ENCODE data around the gene MBD6. TPM values are rescaled to one million over a fixed set of nuclear protein-coding genes. Genes with fewer than 3 reads are reported as not detected.
"Not testable (repeated sequence)": the region's sequence is repeated elsewhere in the genome, so short reads cannot be mapped to it uniquely, and the experiment has no call there.

MBD6 gene
- total and polyA plus RNA-seq, 10 donors, result 14.8 to 171 (median 80.6) TPM

GRCh38 chr12:57564178-57564740 is 41.6 kb downstream of the MBD6 start:
- no peak overlapping the region for H3K27ac ChIP-seq
- H3K9me3 ChIP-seq, result no peaks in the 10 kb centered on the region
- no peaks in the 10 kb centered on the region for H3K36me3 ChIP-seq
- intact Hi-C loops (cut with DNase I; ENCODE audit: low total_unique reads), result no loop called here
- peaks cover 0 to 50% (median 0%) of the 10 kb centered on the region in 7 donors for H3K27me3 ChIP-seq (replicated peaks in 1 of 7)
- H3K4me3 ChIP-seq, result no peak overlapping the region
- 81 to 88% (median 83%) methylated on average over 7 of the region's 7 CpGs for WGBS, 5 donors
- TF ChIP-seq POLR2A (IDR thresholded peaks at IDR 0.05) (no peak), CTCF (IDR thresholded peaks at IDR 0.05 in 8 of 11, conservative IDR thresholded peaks at IDR 0.05 in 3 of 11) (no peak), POLR2AphosphoS5 (IDR thresholded peaks at IDR 0.05) (no peak)
- no peaks in the 10 kb centered on the region for H3K4me1 ChIP-seq
- no peak for DNase-seq

GRCh38 chr12:57568838-57569237 is 46.2 kb downstream of the MBD6 start:
- Histone ChIP-seq H3K27ac (no peak overlapping the region), H3K4me3 (no peak overlapping the region), H3K36me3 (no peaks in the 10 kb centered on the region), H3K4me1 (no peaks in the 10 kb centered on the region), H3K9me3 (no peaks in the 10 kb centered on the region), H3K27me3 (replicated peaks in 1 of 7) (peaks cover 0 to 48% (median 0%) of the 10 kb centered on the region in 7 donors)
- TF ChIP-seq CTCF (IDR thresholded peaks at IDR 0.05 in 8 of 11, conservative IDR thresholded peaks at IDR 0.05 in 3 of 11), result no peak
- TF ChIP-seq POLR2AphosphoS5 (IDR thresholded peaks at IDR 0.05), result no peak
- no peak for TF ChIP-seq POLR2A (IDR thresholded peaks at IDR 0.05)
- no peak for DNase-seq
- intact Hi-C loops (cut with DNase I; ENCODE audit: low total_unique reads), result no loop called here
- WGBS, 5 donors, result 73 to 81% (median 75%) methylated on average over 6 of the region's 6 CpGs

GRCh38 chr12:57569858-57570257 is 47.2 kb downstream of the MBD6 start:
- intact Hi-C loops (cut with DNase I; ENCODE audit: low total_unique reads), result no loop called here
- H3K27ac ChIP-seq, result no peak overlapping the region

GRCh38 chr12:57570438-57570837 is 47.8 kb downstream of the MBD6 start:
- WGBS, 5 donors, result 82 to 91% (median 89%) methylated on average over 13 of the region's 13 CpGs
- not testable (repeated sequence) for H3K9me3 ChIP-seq

More at GRCh38 chr12:57569858-57570257, 47.2 kb downstream of the MBD6 start:
- Histone ChIP-seq H3K4me3 (no peak overlapping the region), H3K4me1 (no peaks in the 10 kb centered on the region), H3K36me3 (no peaks in the 10 kb centered on the region), H3K9me3 (no peaks in the 10 kb centered on the region), H3K27me3 (replicated peaks in 1 of 7) (peaks cover 0 to 42% (median 0%) of the 10 kb centered on the region in 7 donors)
- WGBS, 5 donors, result 84 to 93% (median 90%) methylated on average over 18 of the region's 18 CpGs
- TF ChIP-seq POLR2AphosphoS5 (IDR thresholded peaks at IDR 0.05), result no peak
- no peak for TF ChIP-seq POLR2A (IDR thresholded peaks at IDR 0.05)
- TF ChIP-seq CTCF (IDR thresholded peaks at IDR 0.05 in 8 of 11, conservative IDR thresholded peaks at IDR 0.05 in 3 of 11), result no peak
- no peak for DNase-seq

More at GRCh38 chr12:57570438-57570837, 47.8 kb downstream of the MBD6 start:
- H3K36me3 ChIP-seq; H3K4me1 ChIP-seq; H3K27ac ChIP-seq; DNase-seq; intact Hi-C loops (cut with DNase I; ENCODE audit: low total_unique reads); H3K4me3 ChIP-seq: not testable (repeated sequence)
- H3K27me3 ChIP-seq (replicated peaks in 1 of 7), result peaks cover 0 to 41% (median 0%) of the 10 kb centered on the region in 7 donors
